Vagina (tissue), 2 donors: ENCODE measurements around the gene TINAGL1. TPM values are rescaled to one million over a fixed set of nuclear protein-coding genes. Genes with fewer than 3 reads are reported as not detected.
"Not testable (repeated sequence)": the region's sequence is repeated elsewhere in the genome, so short reads cannot be mapped to it uniquely, and the experiment has no call there.

Source experiments
- DNase-seq, 2 donors: peaks; one replicate each; pipeline ENCODE4 v3.0.0-alpha.2; 2017; ENCODE audit errors: extremely low spot score in 2 of 2
- H3K27ac ChIP-seq: fragments of 200-600 bp; sonication (generic); one replicate; pipeline ENCODE4 v1.5.1; 2019
- H3K27me3 ChIP-seq: fragments of 200-600 bp; sonication (generic); one replicate; pipeline ENCODE4 v1.5.1; 2019
- H3K36me3 ChIP-seq, 2 donors: fragments of 200-600 bp; sonication (generic); one replicate each; pipeline ENCODE4 v1.5.1; 2017 to 2019
- H3K4me1 ChIP-seq: fragments of 200-600 bp; sonication (generic); one replicate; pipeline ENCODE4 v1.5.1; 2019
- H3K4me3 ChIP-seq, 2 donors: fragments of 200-600 bp; sonication (generic); 1 replicate in 1 of 2; 2 replicates in 1 of 2; pipeline ENCODE4 v1.5.1; 2016 to 2019
- H3K9me3 ChIP-seq: fragments of 200-600 bp; sonication (generic); one replicate; pipeline ENCODE4 v1.5.1; 2019
- CTCF ChIP-seq, 3 experiments: fragments of 450-650 bp in 2 of 3; fragments of 200-600 bp in 1 of 3; sonication (generic) in 1 of 3; IDR thresholded peaks; one replicate each; pipeline ENCODE4 v1.5.1; 2017 to 2019; ENCODE audit warnings: antibody characterized with exemption in 3 of 3, mild to moderate bottlenecking in 2 of 3, moderate library complexity in 2 of 3
- POLR2A ChIP-seq, 2 donors: fragments of 450-650 bp; IDR thresholded peaks; one replicate each; pipeline ENCODE4 v1.6.1; 2017; ENCODE audit warnings: antibody characterized with exemption in 2 of 2, mild to moderate bottlenecking in 2 of 2, moderate library complexity in 2 of 2
- POLR2AphosphoS5 ChIP-seq, 2 donors: sonication (generic); formaldehyde crosslinking; IDR thresholded peaks; one replicate each; pipeline ENCODE4 v1.9.0; 2017; ENCODE audit warnings: antibody characterized with exemption in 2 of 2, mild to moderate bottlenecking in 2 of 2, low read depth in 1 of 2; ENCODE audit not compliant: insufficient read depth in 1 of 2
- intact Hi-C: fragments of 100-400 bp; cut with DNase I; formaldehyde crosslinking; loops from one replicate; pipeline ENCODE4 v1.15.1; 2023
- total RNA-seq: library from RNA; depleted of rRNA; stranded (reverse); fragments of >200 nt; gene quantifications from one replicate; pipeline ENCODE4 v1.2.3, GENCODE V29; 2016

Gene TINAGL1
- total RNA-seq, 1 donor from 2014 or later = 142 TPM

- Histone ChIP-seq H3K4me1 (peaks cover 68% of the 10 kb centered on the region), H3K27me3 (no peaks in the 10 kb centered on the region), H3K36me3 (peaks cover 0 to 10% of the 10 kb centered on the region in 2 donors), H3K27ac (peak overlapping the region; percentile 80), H3K9me3 (no peaks in the 10 kb centered on the region), H3K4me3 (no peak overlapping the region)
- intact Hi-C loops = loop anchor here (10.0 kb wide), 1 partner anchor 120 kb away; the partner anchor contains the start of gene COL16A1
- no peak for DNase-seq
- no peak for TF ChIP-seq POLR2A (IDR thresholded peaks at IDR 0.05)
- TF ChIP-seq POLR2AphosphoS5 (IDR thresholded peaks at IDR 0.05; ENCODE audit: insufficient read depth in 1 of 2, low read depth in 1 of 2) = no peak
- TF ChIP-seq CTCF (IDR thresholded peaks at IDR 0.05) = no peak
Observed at GRCh38 chr1:31584869-31585735, 8.8 kb downstream of the TINAGL1 start.

- Histone ChIP-seq H3K27me3 (no peaks in the 10 kb centered on the region), H3K27ac (peak overlapping the region; percentile 80), H3K4me1 (peaks cover 66% of the 10 kb centered on the region), H3K4me3 (no peak overlapping the region), H3K9me3 (no peaks in the 10 kb centered on the region), H3K36me3 (peaks cover 0 to 10% of the 10 kb centered on the region in 2 donors)
- intact Hi-C loops = loop anchor here (10.0 kb wide), 1 partner anchor 119 kb away; the partner anchor contains the start of gene COL16A1
- DNase-seq = no peak
- TF ChIP-seq POLR2A (IDR thresholded peaks at IDR 0.05) (no peak), POLR2AphosphoS5 (IDR thresholded peaks at IDR 0.05; ENCODE audit: insufficient read depth in 1 of 2, low read depth in 1 of 2) (no peak), CTCF (IDR thresholded peaks at IDR 0.05) (no peak)
Observed at GRCh38 chr1:31585736-31586365, 9.5 kb downstream of the TINAGL1 start.

DNA sequence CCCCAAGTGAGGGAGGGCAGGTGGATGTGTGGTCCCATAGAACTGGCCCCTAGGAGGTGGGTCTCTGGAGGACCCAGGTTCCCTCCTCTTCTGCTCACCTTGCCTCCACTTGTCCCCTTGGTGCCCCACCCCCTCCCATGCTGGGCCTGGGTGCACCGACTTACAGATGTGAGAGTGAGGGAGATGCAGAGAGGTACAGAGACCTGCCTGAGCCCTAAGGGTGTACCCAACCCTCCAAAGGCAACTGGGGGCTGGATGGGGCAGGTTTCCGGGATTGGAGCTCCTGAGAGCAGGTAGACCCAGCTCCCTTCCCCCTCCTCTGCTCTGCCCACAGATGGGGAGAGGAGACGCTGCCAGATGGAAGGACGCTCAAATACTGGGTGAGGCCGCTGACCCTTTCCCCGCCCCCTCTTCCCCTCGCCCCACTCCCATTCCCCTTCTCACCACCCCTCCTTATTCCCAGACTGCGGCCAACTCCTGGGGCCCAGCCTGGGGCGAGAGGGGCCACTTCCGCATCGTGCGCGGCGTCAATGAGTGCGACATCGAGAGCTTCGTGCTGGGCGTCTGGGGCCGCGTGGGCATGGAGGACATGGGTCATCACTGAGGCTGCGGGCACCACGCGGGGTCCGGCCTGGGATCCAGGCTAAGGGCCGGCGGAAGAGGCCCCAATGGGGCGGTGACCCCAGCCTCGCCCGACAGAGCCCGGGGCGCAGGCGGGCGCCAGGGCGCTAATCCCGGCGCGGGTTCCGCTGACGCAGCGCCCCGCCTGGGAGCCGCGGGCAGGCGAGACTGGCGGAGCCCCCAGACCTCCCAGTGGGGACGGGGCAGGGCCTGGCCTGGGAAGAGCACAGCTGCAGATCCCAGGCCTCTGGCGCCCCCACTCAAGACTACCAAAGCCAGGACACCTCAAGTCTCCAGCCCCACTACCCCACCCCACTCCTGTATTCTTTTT lies 10.3 kb downstream of the TINAGL1 start:
- Histone ChIP-seq H3K4me1 (peaks cover 58% of the 10 kb centered on the region), H3K36me3 (peaks cover 0 to 10% of the 10 kb centered on the region in 2 donors), H3K27ac (peak overlapping the region; percentile 80), H3K9me3 (no peaks in the 10 kb centered on the region), H3K4me3 (no peak overlapping the region), H3K27me3 (no peaks in the 10 kb centered on the region)
- DNase-seq = no peak
- intact Hi-C loops = loop anchor here (10.0 kb wide), 1 partner anchor 118 kb away; the partner anchor contains the start of gene COL16A1
- TF ChIP-seq POLR2A (IDR thresholded peaks at IDR 0.05) (no peak), CTCF (IDR thresholded peaks at IDR 0.05) (no peak), POLR2AphosphoS5 (IDR thresholded peaks at IDR 0.05; ENCODE audit: insufficient read depth in 1 of 2, low read depth in 1 of 2) (no peak)

DNA sequence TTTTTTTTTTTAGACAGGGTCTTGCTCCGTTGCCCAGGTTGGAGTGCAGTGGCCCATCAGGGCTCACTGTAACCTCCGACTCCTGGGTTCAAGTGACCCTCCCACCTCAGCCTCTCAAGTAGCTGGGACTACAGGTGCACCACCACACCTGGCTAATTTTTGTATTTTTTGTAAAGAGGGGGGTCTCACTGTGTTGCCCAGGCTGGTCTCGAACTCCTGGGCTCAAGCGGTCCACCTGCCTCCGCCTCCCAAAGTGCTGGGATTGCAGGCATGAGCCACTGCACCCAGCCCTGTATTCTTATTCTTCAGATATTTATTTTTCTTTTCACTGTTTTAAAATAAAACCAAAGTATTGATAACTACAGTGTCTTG lies 11.0 kb downstream of the TINAGL1 start:
- DNase-seq, H3K36me3 ChIP-seq, H3K27me3 ChIP-seq, H3K4me3 ChIP-seq, H3K9me3 ChIP-seq: not testable (repeated sequence)
- Histone ChIP-seq H3K27ac (peak overlapping the region; percentile 70), H3K4me1 (peaks cover 52% of the 10 kb centered on the region)
- intact Hi-C loops = loop anchor here (10.0 kb wide), 1 partner anchor 117 kb away; the partner anchor contains the start of gene COL16A1
